Measurements from ENCODE around the gene ERC1. TPM values are rescaled to one million over a fixed set of nuclear protein-coding genes. Genes with fewer than 3 reads are reported as not detected.
"Not testable (repeated sequence)": the region's sequence is repeated elsewhere in the genome, so short reads cannot be mapped to it uniquely, and the experiment has no call there.

Gene ERC1
- total and polyA plus RNA-seq, 2 donors from 2014 or later = 5.1 to 68.3 TPM

DNA sequence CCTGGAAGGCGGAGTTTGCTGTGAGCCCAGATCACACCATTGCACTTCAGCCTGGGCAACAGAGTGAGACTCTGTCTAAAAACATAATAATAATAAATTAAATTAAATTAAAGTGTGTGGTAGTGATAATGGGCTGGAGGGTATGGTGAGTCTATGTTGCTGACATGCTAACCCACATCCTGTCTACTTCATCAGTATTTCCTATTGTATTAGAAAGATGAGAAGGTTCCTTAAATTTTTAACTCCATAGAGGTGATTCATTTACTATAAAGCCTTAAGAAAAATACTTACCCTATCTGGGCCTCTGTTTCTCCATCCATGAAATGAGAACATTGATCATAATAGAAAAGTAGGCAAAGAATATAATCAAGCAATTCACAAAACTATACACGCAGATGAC, 322.9 kb downstream of the ERC1 start:
- no peak overlapping the region for H3K4me3 ChIP-seq (ENCODE audit: low read length in 3 of 3)
- no peak overlapping the region for H3K9ac ChIP-seq (ENCODE audit: low read length in 3 of 3)
- TF ChIP-seq, protein P1, sequence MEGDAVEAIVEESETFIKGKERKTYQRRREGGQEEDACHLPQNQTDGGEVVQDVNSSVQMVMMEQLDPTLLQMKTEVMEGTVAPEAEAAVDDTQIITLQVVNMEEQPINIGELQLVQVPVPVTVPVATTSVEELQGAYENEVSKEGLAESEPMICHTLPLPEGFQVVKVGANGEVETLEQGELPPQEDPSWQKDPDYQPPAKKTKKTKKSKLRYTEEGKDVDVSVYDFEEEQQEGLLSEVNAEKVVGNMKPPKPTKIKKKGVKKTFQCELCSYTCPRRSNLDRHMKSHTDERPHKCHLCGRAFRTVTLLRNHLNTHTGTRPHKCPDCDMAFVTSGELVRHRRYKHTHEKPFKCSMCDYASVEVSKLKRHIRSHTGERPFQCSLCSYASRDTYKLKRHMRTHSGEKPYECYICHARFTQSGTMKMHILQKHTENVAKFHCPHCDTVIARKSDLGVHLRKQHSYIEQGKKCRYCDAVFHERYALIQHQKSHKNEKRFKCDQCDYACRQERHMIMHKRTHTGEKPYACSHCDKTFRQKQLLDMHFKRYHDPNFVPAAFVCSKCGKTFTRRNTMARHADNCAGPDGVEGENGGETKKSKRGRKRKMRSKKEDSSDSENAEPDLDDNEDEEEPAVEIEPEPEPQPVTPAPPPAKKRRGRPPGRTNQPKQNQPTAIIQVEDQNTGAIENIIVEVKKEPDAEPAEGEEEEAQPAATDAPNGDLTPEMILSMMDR (IDR thresholded peaks at IDR 0.05; ENCODE audit: borderline replicate concordance, extremely low read depth, insufficient read depth) = no peak
- no peaks in the 10 kb centered on the region for H3K9me3 ChIP-seq (ENCODE audit: control insufficient read depth in 2 of 3, insufficient read depth in 1 of 3, low read length in 3 of 3)
- intact Hi-C loops (cut with DNase I) = no loop called here
- no peak overlapping the region for H3K27ac ChIP-seq (ENCODE audit: low read depth in 2 of 2, low read length in 2 of 2)
- DNase-seq (no peak), FAIRE-seq (no peak)
- no peaks in the 10 kb centered on the region for H3K36me3 ChIP-seq (ENCODE audit: control insufficient read depth in 2 of 3, insufficient read depth in 3 of 3, low read length in 3 of 3)
- H3K27me3 ChIP-seq (ENCODE audit: control insufficient read depth, insufficient read depth, low read length) = no peaks in the 10 kb centered on the region
- H3K4me1 ChIP-seq (ENCODE audit: control insufficient read depth in 2 of 3, insufficient read depth in 2 of 3, low read depth in 1 of 3, low read length in 3 of 3) = peaks cover 4 to 5% (median 5%) of the 10 kb centered on the region in 3 donors

DNA sequence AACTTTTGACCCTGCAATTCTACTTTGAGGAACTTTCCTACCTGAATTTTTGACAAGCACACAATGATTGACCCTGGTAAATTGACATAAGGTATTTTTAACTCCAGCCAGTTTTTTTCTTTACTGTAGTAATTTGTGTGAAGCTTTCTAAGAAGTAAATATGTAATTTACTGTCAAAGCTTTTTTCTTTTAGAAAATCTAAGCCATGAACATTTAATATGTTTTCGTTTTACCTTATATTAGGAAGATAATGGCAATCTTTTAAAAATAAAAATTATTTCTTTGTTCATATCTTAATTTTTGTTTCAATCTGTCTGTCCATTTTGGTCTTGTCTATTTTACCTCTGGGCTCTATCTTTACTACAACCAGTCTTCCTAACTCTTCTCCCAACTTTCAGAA, 323.5 kb downstream of the ERC1 start:
- H3K9me3 ChIP-seq (ENCODE audit: control insufficient read depth in 2 of 3, insufficient read depth in 1 of 3, low read length in 3 of 3) = no peaks in the 10 kb centered on the region
- no peak overlapping the region for H3K9ac ChIP-seq (ENCODE audit: low read length in 3 of 3)
- DNase-seq (no peak), FAIRE-seq (no peak)
- TF ChIP-seq, protein P1 (IDR thresholded peaks at IDR 0.05; ENCODE audit: borderline replicate concordance, extremely low read depth, insufficient read depth) = no peak
- peaks cover 4 to 9% (median 6%) of the 10 kb centered on the region in 3 donors for H3K4me1 ChIP-seq (ENCODE audit: control insufficient read depth in 2 of 3, insufficient read depth in 2 of 3, low read depth in 1 of 3, low read length in 3 of 3)
- H3K27ac ChIP-seq (ENCODE audit: low read depth in 2 of 2, low read length in 2 of 2) = no peak overlapping the region
- intact Hi-C loops (cut with DNase I) = no loop called here
- H3K36me3 ChIP-seq (ENCODE audit: control insufficient read depth in 2 of 3, insufficient read depth in 3 of 3, low read length in 3 of 3) = no peaks in the 10 kb centered on the region
- no peaks in the 10 kb centered on the region for H3K27me3 ChIP-seq (ENCODE audit: control insufficient read depth, insufficient read depth, low read length)
- H3K4me3 ChIP-seq (ENCODE audit: low read length in 3 of 3) = no peak overlapping the region

DNA sequence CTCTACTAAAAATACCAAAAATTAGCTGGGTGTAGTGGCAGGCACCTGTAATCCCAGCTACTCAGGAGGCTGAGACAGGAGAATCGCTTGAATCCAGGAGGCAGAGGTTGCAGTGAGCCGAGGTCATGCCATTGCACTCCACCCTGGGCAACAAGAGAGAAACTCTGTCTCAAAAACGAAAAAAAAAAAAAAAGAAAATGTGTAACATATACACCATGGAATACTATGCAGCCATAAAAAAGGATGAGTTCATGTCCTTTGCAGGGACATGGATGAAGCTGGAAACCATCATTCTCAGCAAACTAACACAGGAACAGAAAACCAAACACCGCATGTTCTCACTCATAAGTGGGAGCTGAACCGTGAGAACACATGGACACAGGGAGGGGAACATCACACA, 326.0 kb downstream of the ERC1 start:
- intact Hi-C loops (cut with DNase I) = not testable (repeated sequence)

DNA sequence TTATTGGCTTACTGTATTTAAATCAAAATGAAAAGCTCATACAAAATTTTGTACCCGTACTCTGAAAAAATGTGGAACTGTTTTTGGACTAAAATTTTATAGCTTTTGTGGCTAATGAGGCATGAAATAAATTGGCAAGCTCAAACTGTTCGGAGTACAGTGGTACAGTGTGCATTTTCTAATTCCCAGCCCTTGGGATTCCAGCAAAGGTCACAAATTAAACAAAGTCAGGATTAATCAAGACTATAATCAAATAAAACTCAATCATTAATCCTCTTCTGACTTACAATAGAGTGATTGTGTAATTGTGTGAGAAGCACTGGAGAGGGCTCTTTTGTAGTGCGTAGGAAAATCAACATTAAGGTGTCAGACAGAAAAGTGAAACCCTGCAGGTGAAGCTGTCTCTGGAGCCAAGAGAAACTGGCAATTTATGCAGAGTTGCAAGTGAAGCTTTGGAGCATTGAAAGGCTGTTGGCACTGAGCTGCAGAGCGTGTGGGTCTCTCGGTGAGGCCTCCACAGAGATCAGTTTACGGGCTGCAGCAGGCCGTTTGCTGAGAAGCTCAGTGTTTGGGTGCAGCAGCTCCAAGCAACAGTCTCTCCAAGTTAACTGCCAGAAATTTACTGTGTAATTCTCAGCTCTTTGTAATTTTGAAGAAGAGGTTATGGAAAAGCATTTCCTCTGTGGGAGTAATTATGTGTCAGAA, 327.5 kb downstream of the ERC1 start:
- H3K27me3 ChIP-seq (ENCODE audit: control insufficient read depth, insufficient read depth, low read length) = no peaks in the 10 kb centered on the region
- no peaks in the 10 kb centered on the region for H3K36me3 ChIP-seq (ENCODE audit: control insufficient read depth in 2 of 3, insufficient read depth in 3 of 3, low read length in 3 of 3)
- DNase-seq = peak; percentile 48 to 82 (median 70)
- peaks cover 4 to 10% (median 6%) of the 10 kb centered on the region in 3 donors for H3K4me1 ChIP-seq (ENCODE audit: control insufficient read depth in 2 of 3, insufficient read depth in 2 of 3, low read depth in 1 of 3, low read length in 3 of 3)
- no peak overlapping the region for H3K9ac ChIP-seq (ENCODE audit: low read length in 3 of 3)
- TF ChIP-seq, protein P1 (IDR thresholded peaks at IDR 0.05; ENCODE audit: borderline replicate concordance, extremely low read depth, insufficient read depth) = no peak
- no peaks in the 10 kb centered on the region for H3K9me3 ChIP-seq (ENCODE audit: control insufficient read depth in 2 of 3, insufficient read depth in 1 of 3, low read length in 3 of 3)
- no peak for FAIRE-seq
- H3K4me3 ChIP-seq (ENCODE audit: low read length in 3 of 3) = peak overlapping the region in 1 of 3 donors; percentile 7
- peak overlapping the region; percentile 8 to 66 for H3K27ac ChIP-seq (ENCODE audit: low read depth in 2 of 2, low read length in 2 of 2)
- intact Hi-C loops (cut with DNase I) = no loop called here

More for the DNA sequence above, 326.0 kb downstream of the ERC1 start:
- H3K9ac ChIP-seq (ENCODE audit: low read length in 3 of 3); H3K4me3 ChIP-seq (ENCODE audit: low read length in 3 of 3); FAIRE-seq; DNase-seq; H3K27me3 ChIP-seq (ENCODE audit: control insufficient read depth, insufficient read depth, low read length); H3K36me3 ChIP-seq (ENCODE audit: control insufficient read depth in 2 of 3, insufficient read depth in 3 of 3, low read length in 3 of 3); H3K27ac ChIP-seq (ENCODE audit: low read depth in 2 of 2, low read length in 2 of 2); H3K9me3 ChIP-seq (ENCODE audit: control insufficient read depth in 2 of 3, insufficient read depth in 1 of 3, low read length in 3 of 3): not testable (repeated sequence)
- H3K4me1 ChIP-seq (ENCODE audit: control insufficient read depth in 2 of 3, insufficient read depth in 2 of 3, low read depth in 1 of 3, low read length in 3 of 3) = peaks cover 4 to 10% (median 6%) of the 10 kb centered on the region in 3 donors

Measured in kidney (tissue), 14 donors.